Hematopoietic multipotent progenitor cell treated with erythropoietin and hydrocortisone succinate and interleukin-3 and kit ligand, for 17 days (in vitro differentiated cells): ENCODE results near the gene P2RX5.

ENCODE experiments used
- DNase-seq: peaks from one replicate; pipeline ENCODE4 v3.0.0-alpha.2; 2015; ENCODE audit warnings: low spot score

The P2RX5 gene

GRCh38 chr17:3679531-3680126, 16.3 kb downstream of the P2RX5 start:
- no peak for DNase-seq

DNA sequence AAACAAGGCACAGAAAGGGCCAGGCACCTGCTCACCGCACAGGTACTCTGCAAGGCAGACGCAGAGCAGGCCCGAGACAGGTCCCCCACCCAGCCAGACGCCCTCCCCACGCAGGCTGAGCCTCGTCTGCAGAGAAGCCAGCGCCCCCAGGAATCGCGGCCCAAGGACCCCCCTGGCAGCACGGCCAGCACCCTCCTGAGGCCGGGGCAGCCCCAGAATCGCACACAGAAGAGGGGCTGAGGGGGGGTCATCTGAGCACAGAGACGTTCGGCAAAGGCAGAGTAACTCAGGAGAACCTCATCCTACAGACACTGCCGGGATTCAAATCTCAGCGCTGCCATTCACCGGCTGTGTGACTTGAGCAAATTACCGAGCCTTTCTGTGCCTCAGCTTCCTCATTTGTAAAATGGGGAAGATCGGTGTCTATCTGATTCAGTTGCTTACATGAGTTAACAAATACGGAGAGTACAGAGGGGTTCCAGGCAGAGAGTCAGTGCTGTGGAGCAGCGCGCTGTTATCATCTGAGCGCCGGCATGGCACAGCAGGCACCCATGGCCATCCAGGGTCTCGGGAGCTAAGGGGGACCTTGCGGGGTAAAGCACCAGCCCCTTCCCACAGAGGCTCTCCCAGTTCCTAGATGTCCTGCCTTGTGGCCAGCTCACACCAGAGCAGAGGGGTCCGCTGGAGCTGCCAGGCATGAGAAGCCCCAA, 17.0 kb downstream of the P2RX5 start:
- no peak for DNase-seq

- DNase-seq: no peak
These were observed 17.7 kb downstream of the P2RX5 start for GRCh38 chr17:3678095-3678820.

GRCh38 chr17:3675886-3676285, 20.1 kb downstream of the P2RX5 start:
- DNase-seq: no peak

GRCh38 chr17:3672571-3672970, 23.4 kb downstream of the P2RX5 start:
- no peak for DNase-seq

- DNase-seq: no peak
These were observed 26.4 kb downstream of the P2RX5 start for GRCh38 chr17:3669548-3669947.

- DNase-seq: no peak
These were observed 26.9 kb downstream of the P2RX5 start for GRCh38 chr17:3669085-3669347.

- peak; percentile 100 for DNase-seq
These were observed 27.5 kb downstream of the P2RX5 start, which contains the start of the genes EMC6 and TAX1BP3 for GRCh38 chr17:3668279-3669084. Gene EMC6, plus strand, starts transcription at chr17:3668812. Its CDS starts 335 bp downstream, at chr17:3669147. Gene TAX1BP3, minus strand, starts transcription at chr17:3668578. Its CDS starts 52 bp downstream, at chr17:3668526.

GRCh38 chr17:3667366-3668278, 28.3 kb downstream of the P2RX5 start:
- peak; percentile 82 for DNase-seq

- DNase-seq: no peak
These were observed 29.4 kb downstream of the P2RX5 start for GRCh38 chr17:3666516-3666915.

GRCh38 chr17:3665834-3666233, 30.1 kb downstream of the P2RX5 start:
- no peak for DNase-seq

- no peak for DNase-seq
These were observed 32.6 kb downstream of the P2RX5 start for GRCh38 chr17:3663102-3664011.

DNA sequence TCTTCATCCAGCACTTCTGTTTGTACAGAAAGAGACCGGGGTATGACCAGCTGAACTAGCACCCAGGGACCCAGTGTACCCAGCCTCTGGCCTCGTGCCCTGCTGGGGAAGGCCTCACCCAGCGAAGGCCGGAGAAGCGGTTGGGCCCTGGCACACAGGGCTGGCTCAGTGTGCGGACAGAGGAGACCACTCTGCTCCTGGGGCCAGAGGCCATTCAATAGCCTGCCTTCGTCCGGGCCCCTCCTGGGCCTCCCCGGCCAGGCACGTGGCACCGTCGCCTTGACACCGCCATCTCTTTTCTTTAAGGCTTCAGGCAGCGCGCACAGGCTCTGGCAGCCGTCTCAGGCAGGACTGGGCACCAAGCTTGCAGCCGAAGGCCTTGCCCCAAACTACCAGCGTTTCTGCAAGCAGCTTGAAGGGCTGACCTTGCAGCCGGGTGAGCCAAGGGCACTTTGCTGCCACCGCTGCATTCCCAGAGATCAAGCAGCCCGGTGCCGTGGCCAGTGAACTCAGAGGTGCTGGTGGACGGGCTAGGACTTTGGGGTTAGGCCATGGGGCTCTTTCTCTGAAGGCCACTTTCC, 35.6 kb downstream of the P2RX5 start:
- no peak for DNase-seq

- no peak for DNase-seq
These were observed 36.3 kb downstream of the P2RX5 start for GRCh38 chr17:3659541-3660111.

DNA sequence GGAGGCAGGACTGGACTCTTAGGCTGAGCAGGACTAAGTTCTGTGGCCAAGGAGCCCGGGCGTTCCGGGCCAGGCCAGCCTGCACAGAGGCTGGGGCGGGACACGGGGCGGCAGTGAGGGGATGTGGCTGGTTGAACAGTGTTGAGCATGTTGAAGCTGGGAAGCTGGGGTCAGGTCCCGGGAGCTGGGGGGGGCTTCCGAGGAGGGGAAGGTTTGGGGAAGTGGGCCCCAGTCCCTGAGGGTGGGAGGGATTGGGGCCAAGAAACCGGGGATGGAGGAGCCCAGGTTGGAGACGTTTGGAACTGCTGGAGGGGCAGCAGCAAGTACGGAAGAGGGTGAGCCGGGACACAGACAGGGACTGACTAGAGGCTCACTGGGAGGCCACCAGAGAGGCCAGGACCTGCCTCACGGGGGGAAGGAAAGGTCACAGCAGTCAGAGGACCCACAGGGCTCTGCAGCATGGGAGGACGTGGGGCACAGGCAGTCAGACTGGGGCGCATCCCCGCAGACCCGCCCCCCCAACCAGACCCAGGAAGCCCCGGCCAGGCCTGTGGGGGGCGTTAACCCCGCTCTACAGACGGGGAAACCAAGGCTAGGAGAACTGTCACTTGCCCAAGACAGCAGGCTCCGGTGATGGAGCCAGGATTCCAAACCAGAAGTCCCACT, 37.0 kb downstream of the P2RX5 start:
- DNase-seq: no peak

- no peak for DNase-seq
These were observed 37.8 kb downstream of the P2RX5 start for GRCh38 chr17:3657874-3658783.

GRCh38 chr17:3657588-3657869, 38.4 kb downstream of the P2RX5 start:
- no peak for DNase-seq
